Amygdala (tissue), 56 donors: ENCODE results near the gene WBP11.

ENCODE experiments used
- DNase-seq, 56 donors: peaks; one replicate each; lab custom pipeline; 2025; lab: John Stamatoyannopoulos, UW

The WBP11 gene

DNA sequence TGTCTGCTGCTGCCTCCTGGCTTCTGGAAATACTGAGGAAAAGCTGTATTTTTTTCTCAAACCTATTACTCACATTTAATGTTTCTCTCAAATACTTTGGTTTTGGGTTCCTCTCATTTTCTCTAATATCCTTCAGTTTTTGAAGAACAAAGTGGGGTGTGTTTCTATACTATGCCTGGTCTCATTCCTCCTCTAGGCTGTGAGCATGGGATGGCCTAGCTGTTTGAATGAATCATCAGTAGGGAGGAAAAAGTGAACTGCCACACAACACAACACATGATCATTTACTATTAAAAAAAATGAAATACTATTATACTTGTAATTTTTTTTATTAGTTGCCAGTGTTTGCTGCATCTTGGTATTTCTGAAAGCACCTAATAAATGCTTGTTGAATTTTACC, 22.0 kb upstream of the WBP11 start:
- no peak for DNase-seq

DNA sequence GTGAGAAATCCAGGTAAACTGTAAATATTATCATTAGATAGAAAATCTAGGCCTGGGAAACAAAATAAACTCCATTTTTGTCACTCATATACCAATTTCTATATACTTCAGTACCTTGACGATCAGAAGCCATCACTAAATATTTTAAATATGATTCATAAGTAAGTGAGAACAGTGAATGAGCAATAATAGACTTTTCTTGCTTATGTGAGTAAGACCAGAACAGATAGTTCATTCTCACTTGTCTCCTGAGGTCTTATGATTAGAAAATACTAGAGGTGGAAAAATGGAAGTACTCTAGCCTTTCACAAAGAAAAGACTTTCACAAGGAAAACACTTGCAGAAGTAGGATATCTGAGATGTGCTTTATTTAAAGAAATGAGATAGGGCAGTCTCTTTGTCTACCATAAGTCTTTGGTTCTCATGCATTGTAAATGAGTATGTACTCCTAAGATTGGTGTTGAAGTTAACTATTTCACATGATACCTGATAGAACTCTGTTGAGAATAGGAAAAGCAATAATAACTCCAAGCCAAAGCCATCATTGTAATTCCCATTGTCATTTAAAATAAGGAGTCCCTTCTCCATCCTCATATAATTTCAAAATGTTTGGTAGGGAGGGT, 20.8 kb upstream of the WBP11 start:
- DNase-seq, result no peak

DNA sequence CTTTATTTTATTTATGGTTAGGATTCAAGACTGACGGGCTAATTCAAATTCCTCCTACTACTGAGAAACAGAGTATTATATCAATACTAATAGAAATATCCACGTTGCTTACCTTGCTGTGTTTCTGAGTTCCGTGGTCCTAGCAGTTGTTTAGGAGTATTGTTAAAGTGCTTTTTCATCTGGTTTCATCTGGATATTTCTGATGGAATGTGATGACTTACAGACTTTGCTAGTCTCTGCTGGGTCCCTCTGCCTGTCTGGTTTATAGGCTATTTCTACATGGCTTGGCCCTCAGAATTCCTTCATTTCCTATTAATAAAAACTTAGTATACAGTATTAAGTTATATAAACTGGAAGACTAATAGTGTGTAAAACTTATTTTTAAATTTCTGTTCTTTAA, 10.7 kb upstream of the WBP11 start, which contains the start of gene SMCO3:
Gene SMCO3 (minus strand): TSS at position 169 of the 400 bp plus-strand sequence. CDS start 7,502 bp downstream, outside the sequence.
- DNase-seq, result no peak

DNA sequence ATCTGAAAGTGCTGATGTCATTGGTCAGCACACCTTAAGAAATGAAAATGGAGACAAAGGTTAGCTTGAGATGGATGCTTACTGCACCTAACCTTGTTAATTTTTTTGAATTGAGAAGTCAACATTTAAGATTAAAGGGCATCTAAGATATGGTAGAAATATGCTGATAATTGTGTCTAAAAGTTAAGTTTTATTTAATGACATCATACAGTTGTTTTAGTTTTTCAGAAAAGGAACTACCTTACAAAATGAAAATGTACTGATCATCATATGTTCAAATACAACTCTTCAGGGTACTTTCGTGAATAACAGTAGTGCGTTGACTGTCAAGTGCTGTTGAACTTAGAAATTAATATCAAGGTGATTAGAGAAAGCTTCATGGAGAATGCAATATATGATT, 8.2 kb upstream of the WBP11 start:
- no peak for DNase-seq

DNA sequence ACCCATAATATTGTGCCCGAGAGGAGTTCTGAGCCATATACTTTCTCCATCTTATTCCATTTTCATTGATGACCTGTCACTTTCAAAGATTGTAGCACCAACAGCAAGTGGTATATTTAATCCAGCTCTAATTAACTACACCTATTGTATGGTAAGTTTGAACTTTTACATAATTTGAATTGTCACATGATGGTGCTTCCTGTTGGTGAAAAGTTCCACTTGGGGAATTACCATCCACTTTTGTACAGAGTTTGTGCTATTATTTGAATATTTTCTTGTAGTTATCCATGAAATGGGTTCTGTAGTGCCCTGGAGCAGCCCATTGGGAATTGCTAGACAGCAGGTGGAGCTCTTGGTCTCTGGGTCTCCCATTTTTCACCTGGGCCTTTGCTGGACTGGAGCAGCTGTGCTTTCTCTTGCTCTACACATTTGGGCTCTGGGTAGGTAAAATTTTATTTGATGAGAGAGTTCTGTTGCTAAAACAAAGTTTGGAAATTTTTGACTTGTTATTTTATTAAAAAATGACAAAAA, 7.7 kb upstream of the WBP11 start:
- no peak for DNase-seq

DNA sequence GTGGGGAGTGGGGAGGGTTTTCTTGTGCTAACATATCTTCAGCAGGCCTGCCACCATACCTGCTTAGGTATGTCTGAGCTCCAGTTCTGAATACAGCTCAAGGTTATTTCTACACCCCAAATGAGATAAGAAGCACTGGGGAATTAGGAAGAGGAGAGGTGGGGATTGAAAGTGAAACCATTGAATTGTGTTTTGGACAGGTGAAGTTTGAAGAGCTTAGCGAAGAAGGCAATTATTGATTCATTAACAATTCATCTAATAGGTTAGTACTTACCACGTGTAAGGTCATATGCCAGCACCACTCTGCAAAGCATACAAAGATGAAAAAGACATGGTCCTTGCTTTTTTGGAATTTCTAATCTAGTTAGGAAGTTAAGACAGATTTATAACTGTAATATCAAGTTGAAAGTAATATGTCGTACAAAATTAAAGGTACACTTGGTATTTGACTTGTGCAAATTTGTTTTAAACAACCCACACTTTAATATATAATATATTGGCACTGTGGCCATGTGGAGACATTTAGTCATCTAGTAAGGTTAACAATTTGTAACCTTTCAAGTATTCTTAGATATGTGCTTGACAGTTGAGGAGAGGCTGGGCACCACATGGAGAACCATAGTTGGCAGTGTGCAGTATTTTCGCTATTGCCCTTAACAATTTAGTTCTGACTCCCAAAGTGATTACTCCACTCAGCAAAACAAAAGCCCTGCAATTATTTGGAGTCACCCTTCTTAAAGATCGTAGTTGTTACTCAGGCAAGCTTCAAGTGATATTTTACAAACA, 7.1 kb upstream of the WBP11 start:
- no peak for DNase-seq

DNA sequence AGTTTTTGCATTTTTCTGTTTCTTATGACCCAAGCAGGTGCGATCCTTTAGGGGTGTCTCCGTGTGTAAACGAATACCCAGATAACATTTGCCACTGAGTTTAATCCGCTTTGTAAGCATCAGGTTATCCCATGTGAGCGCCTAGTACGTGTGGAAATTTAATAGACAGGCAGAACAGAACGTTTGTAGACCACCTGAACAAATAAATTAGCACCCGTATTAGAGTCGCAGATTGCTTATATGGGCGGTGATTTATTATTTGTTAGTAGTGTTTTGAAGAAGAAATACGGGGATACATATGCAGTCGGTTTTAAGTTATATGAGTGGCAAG, 517 bp upstream of the WBP11 start:
- DNase-seq, result no peak

DNA sequence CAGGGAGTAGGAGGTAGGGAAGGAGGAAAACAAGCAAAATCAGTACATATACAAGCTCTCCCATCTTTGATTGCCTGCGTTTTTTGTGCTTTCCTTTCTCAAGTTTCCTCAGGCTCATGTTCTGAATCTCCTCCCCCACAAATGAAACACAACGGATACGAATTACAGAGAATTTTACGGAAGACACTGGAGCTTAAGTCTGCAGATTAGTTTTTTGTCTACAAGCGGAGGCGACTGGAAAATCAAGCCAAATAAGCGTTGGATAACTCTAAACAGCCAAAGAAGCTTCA, 612 bp downstream of the WBP11 start:
- no peak for DNase-seq

DNA sequence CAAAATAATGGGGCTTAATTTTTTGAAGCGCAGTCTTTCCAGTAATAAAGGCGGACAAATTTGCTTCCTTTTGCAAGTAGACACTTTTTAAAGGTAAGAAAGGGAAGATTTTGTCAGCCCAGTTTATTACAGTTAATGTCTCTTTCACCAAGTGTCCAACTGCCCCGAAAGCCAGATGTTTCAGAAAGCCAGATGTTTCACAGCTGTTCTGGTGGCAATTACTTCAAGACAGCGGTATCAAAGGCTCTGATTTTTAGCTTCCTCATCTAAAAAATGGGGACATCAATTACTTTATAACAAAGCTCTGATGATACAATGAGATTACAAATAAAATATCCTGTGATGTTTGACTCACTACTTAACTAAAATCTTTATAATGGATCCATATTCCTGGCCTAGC, 1.0 kb downstream of the WBP11 start:
- no peak for DNase-seq

DNA sequence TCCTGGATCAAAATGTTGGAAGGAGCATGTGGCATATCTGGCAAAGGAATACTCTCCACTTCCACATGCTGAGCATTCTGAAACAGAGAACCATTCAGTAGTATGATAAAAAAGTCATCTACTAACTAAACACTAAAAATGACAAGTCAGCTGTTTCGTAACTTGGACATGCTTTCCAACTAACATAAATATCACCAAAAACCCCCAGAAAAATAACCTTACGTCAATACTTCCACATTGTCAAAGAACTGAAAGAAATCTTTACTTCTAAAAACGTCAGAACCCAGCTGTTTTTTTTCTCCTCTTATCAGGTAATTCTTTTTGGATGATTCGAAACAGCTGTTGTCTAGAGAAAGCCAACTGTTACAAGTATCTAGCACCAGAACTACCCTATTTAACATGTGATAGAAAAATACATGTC, 8.2 kb downstream of the WBP11 start:
- DNase-seq, result no peak

DNA sequence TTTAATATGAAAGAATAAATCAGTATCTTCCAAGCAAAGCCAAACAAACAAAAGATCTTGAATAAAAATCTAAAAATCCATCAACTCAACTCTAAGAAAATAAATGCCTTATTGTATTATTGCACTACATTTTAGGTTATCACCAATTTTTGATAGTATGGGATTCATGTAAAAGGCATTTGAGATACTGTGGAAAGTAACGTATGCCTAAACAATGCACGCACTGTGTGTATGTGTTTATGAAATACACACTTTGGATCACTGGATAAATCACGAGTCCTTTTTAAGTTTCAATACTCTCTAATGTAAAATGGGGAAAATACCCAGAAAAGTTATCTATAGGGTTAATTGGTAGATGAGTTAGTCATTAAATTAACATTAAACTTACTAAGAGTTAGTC, 17.7 kb downstream of the WBP11 start:
- DNase-seq, result no peak

DNA sequence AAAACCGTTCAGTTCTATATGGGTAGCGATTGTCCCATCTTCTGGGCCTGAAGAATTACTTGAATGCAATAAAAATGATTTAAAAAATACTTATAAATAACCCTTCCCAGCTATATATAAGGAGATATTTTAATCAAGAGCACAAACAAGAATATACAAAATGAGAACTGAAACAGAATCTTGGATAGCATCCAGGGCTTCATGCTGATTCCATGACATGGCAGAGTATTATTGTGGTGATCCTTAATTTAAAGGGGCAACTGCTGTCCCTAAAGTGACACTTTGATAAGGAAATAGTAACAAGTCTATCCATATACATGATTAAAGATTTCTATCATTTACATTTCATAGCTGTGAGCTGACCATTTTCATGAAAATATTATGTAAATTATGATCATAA, 18.8 kb downstream of the WBP11 start:
- no peak for DNase-seq

DNA sequence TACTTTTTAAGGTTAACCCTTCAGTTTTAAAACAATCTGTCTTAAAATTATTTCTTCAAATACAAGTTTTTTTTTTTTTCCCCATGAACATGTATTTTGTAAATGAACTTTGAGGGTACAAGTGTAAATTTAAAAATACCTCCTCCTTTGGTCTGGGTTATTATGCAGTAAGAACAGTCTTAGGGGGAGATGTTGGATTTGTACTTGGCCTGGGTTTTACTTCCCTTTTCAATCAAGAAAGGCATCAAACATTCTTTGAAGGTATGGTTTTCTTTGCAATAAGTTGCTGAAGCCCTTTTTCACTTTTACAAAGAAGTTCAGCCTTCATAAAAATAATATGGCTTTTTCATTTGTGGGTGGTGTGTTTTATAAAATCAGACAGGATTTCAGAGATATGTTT, 20.5 kb downstream of the WBP11 start:
- no peak for DNase-seq

DNA sequence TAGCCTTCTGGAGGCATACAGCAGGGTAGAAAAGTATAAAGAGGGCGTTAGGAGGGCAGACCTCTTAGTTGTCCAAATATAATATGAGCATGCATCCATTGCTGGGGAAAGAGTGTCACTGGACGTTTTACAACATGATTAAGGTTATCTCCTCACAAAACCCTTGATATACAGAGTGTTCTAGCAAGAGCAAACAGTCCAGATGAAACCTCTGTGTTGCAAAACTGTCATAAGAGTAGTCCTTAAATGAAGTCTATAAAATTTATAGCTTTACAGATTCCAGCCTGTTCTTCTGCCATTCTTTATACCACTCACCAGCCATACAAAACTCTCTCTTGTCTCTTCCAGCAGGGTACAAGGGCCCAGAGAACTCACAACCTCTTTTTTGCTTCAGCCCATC, 21.7 kb downstream of the WBP11 start:
- DNase-seq, result no peak

DNA sequence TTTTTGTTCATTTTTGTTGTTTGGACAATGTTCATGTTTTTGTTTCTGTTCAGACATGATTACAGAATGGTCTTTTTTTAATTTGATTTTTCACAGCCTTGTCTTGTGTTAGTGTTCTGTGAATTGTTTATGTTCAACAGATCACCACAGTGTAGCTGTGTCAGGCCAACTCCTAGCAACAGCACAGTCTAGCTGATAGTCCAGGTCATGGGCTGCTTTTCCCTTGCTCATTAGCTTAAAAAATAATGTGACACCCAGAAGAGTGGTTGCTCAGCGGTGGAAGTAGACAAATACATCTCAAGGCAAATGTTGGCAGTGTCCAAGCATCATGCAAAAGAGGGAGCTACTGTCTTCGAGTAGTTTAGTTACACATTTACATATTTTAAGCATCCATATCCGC, 22.4 kb downstream of the WBP11 start:
- no peak for DNase-seq

DNA sequence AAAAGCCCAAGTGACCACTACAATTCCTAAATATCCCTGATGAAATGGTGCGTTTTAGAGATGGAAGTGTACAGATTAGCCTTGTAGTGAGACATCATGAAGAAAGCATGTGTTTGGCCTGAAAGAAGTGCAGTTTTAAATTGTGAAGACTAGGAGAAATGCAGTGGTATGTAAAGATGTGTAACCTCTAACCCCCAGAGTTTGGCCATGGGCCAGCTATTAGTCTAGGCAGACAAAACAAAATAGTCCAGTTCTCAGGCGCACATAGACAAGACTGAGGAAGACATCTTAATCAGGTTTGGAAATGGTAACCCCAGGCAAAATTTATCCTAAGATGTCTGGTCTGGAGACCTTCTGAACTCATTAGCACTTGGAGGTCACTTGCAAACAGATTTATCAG, 23.4 kb downstream of the WBP11 start:
- peak in 1 of 56 donors; percentile 4 for DNase-seq

DNA sequence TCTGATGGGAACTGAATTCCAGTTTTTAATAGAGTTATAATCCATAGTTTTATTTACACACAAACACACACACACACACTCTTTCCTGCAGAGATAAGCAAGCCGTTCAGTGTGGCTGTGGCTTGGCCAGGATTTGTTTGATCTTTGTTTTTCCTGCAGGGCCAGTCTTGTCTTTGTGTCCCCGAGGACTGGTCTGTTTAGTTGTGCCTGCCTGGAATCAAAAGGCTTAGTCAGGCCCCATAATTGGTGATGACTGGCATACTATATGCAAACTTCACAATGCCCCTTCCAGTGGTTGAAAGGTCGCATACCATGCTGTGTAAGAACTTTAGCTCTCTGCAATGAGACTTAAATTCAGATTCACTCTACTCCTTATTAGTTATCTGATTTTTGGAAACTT, 26.0 kb downstream of the WBP11 start:
- DNase-seq, result no peak

DNA sequence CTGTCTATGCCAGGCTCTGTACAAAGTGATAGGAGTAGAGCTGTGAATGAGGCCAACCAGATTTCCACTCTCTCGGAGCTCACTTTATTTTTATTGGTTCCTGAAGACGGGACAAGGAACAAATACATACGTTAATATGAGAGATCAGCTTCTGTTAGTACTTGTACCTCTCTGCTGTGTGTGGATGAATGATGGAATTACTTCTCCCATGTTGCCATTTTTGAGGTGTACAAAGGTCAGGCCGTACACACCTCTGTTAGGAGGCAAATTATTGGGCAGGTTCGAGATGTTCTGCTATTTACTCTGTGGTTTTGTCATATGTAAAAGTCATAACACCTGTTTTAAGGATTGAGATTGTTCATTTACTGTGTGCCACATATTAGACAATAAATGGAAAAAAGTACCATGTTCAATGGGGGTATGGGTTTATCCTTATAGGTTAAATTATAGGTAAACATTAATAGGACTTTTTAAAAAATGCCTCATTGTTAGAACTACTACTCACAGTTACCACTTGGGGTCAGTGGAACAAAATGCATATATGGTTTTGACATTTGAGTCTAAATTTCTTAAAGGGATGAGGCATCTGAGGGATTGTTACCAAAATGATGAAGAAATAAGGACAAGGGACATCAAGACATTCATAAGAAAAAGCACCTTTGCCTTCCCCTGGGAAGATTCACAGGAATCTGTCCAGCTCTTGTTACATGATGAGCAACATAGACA, 26.9 kb downstream of the WBP11 start:
- DNase-seq, result no peak

DNA sequence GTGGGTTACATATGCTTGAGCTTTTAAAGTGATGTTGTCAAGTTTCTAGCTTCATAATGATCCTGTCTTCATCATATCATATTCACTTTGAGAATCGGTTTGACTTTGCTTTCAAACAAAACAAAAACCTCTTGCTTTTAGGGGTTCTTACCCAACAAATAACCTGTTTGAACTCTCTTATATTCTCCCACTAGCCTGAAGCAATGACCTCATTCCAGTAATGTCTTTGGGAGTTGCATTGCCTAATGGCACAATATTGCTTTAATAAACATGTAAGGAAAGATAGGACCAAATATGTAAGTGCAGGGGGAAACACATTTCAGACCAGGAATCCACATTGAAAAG, 27.7 kb downstream of the WBP11 start:
- no peak for DNase-seq

DNA sequence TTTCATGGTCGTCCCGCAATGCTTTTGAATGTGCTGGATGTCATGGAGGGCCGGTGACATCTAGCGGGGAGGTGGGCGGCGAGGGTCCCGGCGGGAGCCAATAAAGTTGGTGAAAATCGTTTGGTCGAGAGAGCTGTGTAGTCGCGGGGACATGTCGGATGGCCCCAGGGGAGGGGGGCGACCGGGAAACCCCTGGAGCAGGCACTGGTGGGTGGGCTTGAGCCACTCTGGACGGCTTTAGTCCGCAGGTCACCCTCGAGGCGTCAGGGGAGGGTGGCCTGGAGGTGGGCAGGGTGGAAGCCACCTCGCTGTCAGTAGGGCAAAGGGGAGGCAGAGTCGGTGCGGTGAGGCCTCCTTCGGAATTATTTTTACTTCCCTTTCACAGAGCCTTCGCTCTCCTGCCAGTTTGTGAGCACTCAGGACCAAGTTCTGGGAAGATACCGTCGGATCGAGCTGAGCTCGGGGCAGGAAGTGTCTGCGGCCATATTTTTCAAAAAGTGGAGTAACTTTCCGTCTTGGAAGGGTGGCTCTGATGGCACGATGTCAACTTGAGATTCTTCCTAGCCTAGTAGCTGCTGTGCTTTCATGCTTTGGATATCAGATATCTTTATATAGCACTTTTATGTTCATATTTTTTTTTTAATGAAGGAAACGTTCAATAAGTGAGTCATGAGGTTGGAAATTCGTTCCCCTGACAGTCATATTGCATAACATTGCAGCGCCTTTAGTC, 28.2 kb downstream of the WBP11 start:
- DNase-seq, result peak in 5 of 56 donors; percentile 4 to 37 (median 32)
